Thymus (tissue), 11 donors: ENCODE measurements around the gene GPR137. TPM values are rescaled to one million over a fixed set of nuclear protein-coding genes. Genes with fewer than 3 reads are reported as not detected.
"Not testable (repeated sequence)": the region's sequence is repeated elsewhere in the genome, so short reads cannot be mapped to it uniquely, and the experiment has no call there.

Experiments
- DNase-seq, 9 donors: peaks; one replicate each; pipeline ENCODE4 v3.0.0-alpha.2; 2013; ENCODE audit warnings: low spot score in 9 of 9, low read depth in 6 of 9, missing footprints in 1 of 9
- H3K27ac ChIP-seq, 2 donors: one replicate each; pipeline ENCODE4 v1.5.1; 2013; ENCODE audit warnings: control low read depth in 1 of 2, low read depth in 1 of 2, low read length in 1 of 2, mild to moderate bottlenecking in 1 of 2, moderate library complexity in 1 of 2
- H3K27me3 ChIP-seq, 2 donors: one replicate each; pipeline ENCODE4 v1.5.1; 2013; ENCODE audit warnings: low read length in 1 of 2; ENCODE audit not compliant: control insufficient read depth in 2 of 2, insufficient read depth in 1 of 2
- H3K36me3 ChIP-seq, 2 donors: one replicate each; pipeline ENCODE4 v1.5.1; 2013; ENCODE audit warnings: low read length in 1 of 2, mild to moderate bottlenecking in 1 of 2, moderate library complexity in 1 of 2; ENCODE audit not compliant: control insufficient read depth in 2 of 2, insufficient read depth in 2 of 2
- H3K4me1 ChIP-seq, 2 donors: one replicate each; pipeline ENCODE4 v1.5.1; 2013; ENCODE audit warnings: low read length in 2 of 2; ENCODE audit not compliant: control insufficient read depth in 2 of 2, insufficient read depth in 2 of 2
- H3K4me3 ChIP-seq, 2 donors: one replicate each; pipeline ENCODE4 v1.5.1; 2013; ENCODE audit warnings: low read length in 2 of 2, control low read depth in 1 of 2, mild to moderate bottlenecking in 1 of 2
- H3K9me3 ChIP-seq, 2 donors: one replicate each; pipeline ENCODE4 v1.5.1; 2013; ENCODE audit warnings: low read length in 1 of 2, mild to moderate bottlenecking in 1 of 2; ENCODE audit not compliant: control insufficient read depth in 2 of 2, insufficient read depth in 1 of 2
- whole genome bisulfite sequencing: extraction: QIAGEN DNeasy Blood & Tissue Kit; methylation state at CpG from one replicate; pipeline ENCODE4 v1.1.7; 2013; 5-methylcytosine and 5-hydroxymethylcytosine counted together
- polyA plus RNA-seq: library from polyadenylated mRNA; stranded (reverse); fragments of 200-250 nt; gene quantifications from one replicate; pipeline ENCODE4 v1.2.3, GENCODE V29; 2013
- total RNA-seq: library from RNA; stranded (reverse); fragments of 120-200 nt; gene quantifications from one replicate; pipeline ENCODE4 v1.2.4, GENCODE V29; 2013
- donor health status: healthy.

Gene GPR137
- total and polyA plus RNA-seq, 2 donors: 7.3 to 18.5 TPM

- peaks cover 29 to 42% of the 10 kb centered on the region in 2 donors for H3K36me3 ChIP-seq
- peaks cover 23 to 49% of the 10 kb centered on the region in 2 donors for H3K4me1 ChIP-seq
- H3K9me3 ChIP-seq: peaks cover 1 to 4% of the 10 kb centered on the region in 2 donors
Measured at GRCh38 chr11:64318766-64319761, 33.4 kb downstream of the GPR137 start.

GRCh38 chr11:64320556-64320955, 34.9 kb downstream of the GPR137 start:
- WGBS: 98% methylated on average over 7 of the region's 7 CpGs
- DNase-seq: no peak

More at GRCh38 chr11:64318766-64319761, 33.4 kb downstream of the GPR137 start:
- Histone ChIP-seq H3K27me3 (no peaks in the 10 kb centered on the region), H3K4me3 (peak overlapping the region; percentile 71 to 96), H3K27ac (peak overlapping the region; percentile 53 to 81)
- WGBS: 30% methylated on average over 19 of the region's 19 CpGs
- no peak for DNase-seq

DNA sequence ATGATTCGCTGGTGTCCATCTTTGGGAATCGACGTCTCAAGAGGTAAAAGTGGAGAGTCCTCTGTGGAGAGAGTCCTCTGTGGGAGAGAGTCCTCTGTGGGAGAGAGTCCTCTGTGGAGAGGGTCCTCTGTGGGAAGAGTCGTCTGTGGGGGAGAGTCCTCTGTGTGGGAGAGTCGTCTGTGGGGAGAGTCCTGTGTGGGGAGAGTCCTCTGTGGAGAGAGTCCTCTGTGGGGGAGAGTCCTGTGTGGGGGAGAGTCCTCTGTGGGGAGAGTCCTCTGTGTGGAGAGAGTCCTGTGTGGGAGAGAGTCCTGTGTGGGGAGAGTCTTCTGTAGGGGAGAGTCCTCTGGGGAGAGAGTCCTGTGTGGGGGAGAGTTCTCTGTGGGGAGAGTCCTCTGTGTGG, 35.4 kb downstream of the GPR137 start:
- peaks cover 23 to 51% of the 10 kb centered on the region in 2 donors for H3K4me1 ChIP-seq
- no peak for DNase-seq
- peak overlapping the region in 1 of 2 donors; percentile 6 for H3K27ac ChIP-seq

More at GRCh38 chr11:64320556-64320955, 34.9 kb downstream of the GPR137 start:
- Histone ChIP-seq H3K36me3 (peaks cover 14 to 27% of the 10 kb centered on the region in 2 donors), H3K27me3 (no peaks in the 10 kb centered on the region), H3K4me3 (no peak overlapping the region), H3K9me3 (peaks cover 1 to 4% of the 10 kb centered on the region in 2 donors), H3K4me1 (peaks cover 23 to 52% of the 10 kb centered on the region in 2 donors), H3K27ac (no peak overlapping the region)

GRCh38 chr11:64321533-64321932, 35.9 kb downstream of the GPR137 start:
- DNase-seq: no peak
- Histone ChIP-seq H3K27ac (peak overlapping the region in 1 of 2 donors; percentile 6), H3K4me1 (peaks cover 23 to 46% of the 10 kb centered on the region in 2 donors), H3K27me3 (no peaks in the 10 kb centered on the region), H3K9me3 (peaks cover 1 to 4% of the 10 kb centered on the region in 2 donors), H3K4me3 (no peak overlapping the region), H3K36me3 (peaks cover 12 to 20% of the 10 kb centered on the region in 2 donors)
- WGBS: 89% methylated on average over 5 of the region's 5 CpGs

More for the DNA sequence above, 35.4 kb downstream of the GPR137 start:
- WGBS: 96% methylated on average over 5 of the region's 5 CpGs
- Histone ChIP-seq H3K9me3 (peaks cover 1 to 4% of the 10 kb centered on the region in 2 donors), H3K27me3 (no peaks in the 10 kb centered on the region), H3K4me3 (no peak overlapping the region), H3K36me3 (peaks cover 12 to 24% of the 10 kb centered on the region in 2 donors)

- peaks cover 0 to 4% of the 10 kb centered on the region in 2 donors for H3K9me3 ChIP-seq
- H3K4me3 ChIP-seq: no peak overlapping the region
- peaks cover 12 to 20% of the 10 kb centered on the region in 2 donors for H3K36me3 ChIP-seq
- no peaks in the 10 kb centered on the region for H3K27me3 ChIP-seq
- H3K4me1 ChIP-seq: peaks cover 20 to 38% of the 10 kb centered on the region in 2 donors
- no peak for DNase-seq
- H3K27ac ChIP-seq: peak overlapping the region in 1 of 2 donors; percentile 77
- WGBS: 84% methylated on average over 7 of the region's 7 CpGs
Measured at GRCh38 chr11:64322925-64323260, 37.2 kb downstream of the GPR137 start.

DNA sequence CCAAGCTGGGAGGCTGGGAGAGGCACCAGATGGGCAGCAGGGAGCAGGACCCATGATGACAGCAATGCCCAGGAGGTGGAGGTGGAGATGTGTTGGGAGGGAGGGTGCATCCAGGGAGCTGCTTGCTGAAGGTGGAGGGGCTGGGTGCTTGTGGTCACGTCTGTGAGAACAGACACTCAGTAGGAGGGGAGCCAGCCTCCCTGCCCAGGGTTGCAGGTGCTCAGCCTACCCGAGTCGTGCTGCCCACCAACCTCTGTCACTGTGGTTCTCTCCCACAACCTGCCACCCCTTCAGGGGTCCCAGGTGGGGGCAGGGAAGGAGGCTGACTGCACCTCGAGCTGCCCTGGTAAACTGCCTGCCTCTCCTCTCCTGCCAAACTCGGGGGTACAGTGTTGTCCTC, 37.7 kb downstream of the GPR137 start:
- Histone ChIP-seq H3K36me3 (peaks cover 12 to 20% of the 10 kb centered on the region in 2 donors), H3K4me1 (peaks cover 20 to 35% of the 10 kb centered on the region in 2 donors), H3K9me3 (no peaks in the 10 kb centered on the region), H3K27me3 (no peaks in the 10 kb centered on the region), H3K27ac (peak overlapping the region in 1 of 2 donors; percentile 77), H3K4me3 (no peak overlapping the region)
- 5% methylated on average over 5 of the region's 5 CpGs for whole genome bisulfite sequencing
- peak in 1 of 9 donors; percentile 74 for DNase-seq

GRCh38 chr11:64323984-64324383, 38.3 kb downstream of the GPR137 start:
- H3K9me3 ChIP-seq, H3K4me3 ChIP-seq, H3K27me3 ChIP-seq, DNase-seq: not testable (repeated sequence)
- Histone ChIP-seq H3K27ac (peak overlapping the region in 1 of 2 donors; percentile 77), H3K4me1 (peaks cover 17 to 31% of the 10 kb centered on the region in 2 donors), H3K36me3 (peaks cover 12 to 20% of the 10 kb centered on the region in 2 donors)
- WGBS: 91% methylated on average over 4 of the region's 4 CpGs

DNA sequence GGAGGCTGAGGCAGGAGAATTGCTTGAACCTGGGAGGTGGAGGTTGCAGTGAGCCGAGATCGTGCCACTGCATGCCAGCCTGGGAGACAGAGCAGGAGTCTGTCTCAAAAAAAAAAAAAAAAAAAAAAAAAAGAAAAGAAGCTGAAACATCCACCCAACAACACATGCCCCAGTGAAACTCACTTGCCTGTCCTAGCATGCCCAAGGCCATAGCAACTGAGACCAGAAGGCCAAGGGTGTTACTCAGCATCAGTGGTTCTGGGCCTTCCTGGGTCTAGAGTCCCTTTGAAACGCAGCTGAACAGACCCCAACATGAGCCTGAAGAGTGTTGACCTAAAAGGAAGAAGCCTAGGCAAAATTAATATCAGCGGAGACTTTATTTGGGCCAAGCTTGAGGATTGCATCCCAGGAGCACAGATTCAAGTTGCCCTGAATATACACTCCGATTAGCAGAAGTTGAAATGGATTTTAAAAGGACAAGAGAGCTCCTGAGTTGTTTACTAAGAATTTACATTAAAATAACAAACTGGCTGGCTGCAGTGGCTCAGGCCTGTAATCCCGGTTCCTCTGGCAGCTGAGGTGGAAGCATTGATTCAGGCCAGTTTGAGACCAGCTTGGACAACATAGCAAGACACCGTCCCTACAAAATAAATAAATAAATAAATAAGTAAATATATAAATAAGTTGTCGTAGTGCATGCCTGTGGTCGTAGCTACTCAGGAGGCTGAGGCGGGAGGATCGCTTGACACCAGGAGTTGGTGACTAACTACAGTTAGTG, 39.2 kb downstream of the GPR137 start:
- no peak overlapping the region for H3K4me3 ChIP-seq
- 95% methylated on average over 11 of the region's 11 CpGs for WGBS
- no peaks in the 10 kb centered on the region for H3K27me3 ChIP-seq
- H3K36me3 ChIP-seq: peaks cover 12 to 20% of the 10 kb centered on the region in 2 donors
- peak overlapping the region in 1 of 2 donors; percentile 47 for H3K27ac ChIP-seq
- DNase-seq: no peak
- H3K4me1 ChIP-seq: peaks cover 13 to 30% of the 10 kb centered on the region in 2 donors
- H3K9me3 ChIP-seq: no peaks in the 10 kb centered on the region
